ENCODE measurements around the gene PIGU.

The PIGU gene

GRCh38 chr20:34710861-34711574, 34.1 kb upstream of the PIGU start:
- peaks cover 20% of the 10 kb centered on the region for H3K4me1 Mint-ChIP-seq (ENCODE audit: low read depth)

GRCh38 chr20:34710568-34710839, 33.6 kb upstream of the PIGU start:
- Mint-ChIP-seq H3K27me3 (no peaks in the 10 kb centered on the region), H3K9me3 (no peaks in the 10 kb centered on the region), H3K27ac (peak overlapping the region; percentile 63), H3K4me1 (ENCODE audit: low read depth) (peaks cover 20% of the 10 kb centered on the region), H3K4me3 (peak overlapping the region; percentile 85), H3K36me3 (ENCODE audit: low read depth) (peaks cover 10% of the 10 kb centered on the region)

More at GRCh38 chr20:34710861-34711574, 34.1 kb upstream of the PIGU start:
- Mint-ChIP-seq H3K27me3 (no peaks in the 10 kb centered on the region), H3K27ac (no peak overlapping the region), H3K4me3 (peak overlapping the region; percentile 85), H3K9me3 (no peaks in the 10 kb centered on the region), H3K36me3 (ENCODE audit: low read depth) (peaks cover 10% of the 10 kb centered on the region)

GRCh38 chr20:34709831-34710567, 33.1 kb upstream of the PIGU start:
- Mint-ChIP-seq H3K4me3 (peak overlapping the region; percentile 86), H3K9me3 (no peaks in the 10 kb centered on the region), H3K27me3 (no peaks in the 10 kb centered on the region), H3K27ac (peak overlapping the region; percentile 76), H3K36me3 (ENCODE audit: low read depth) (peaks cover 10% of the 10 kb centered on the region), H3K4me1 (ENCODE audit: low read depth) (peaks cover 20% of the 10 kb centered on the region)

GRCh38 chr20:34709044-34709830, 32.3 kb upstream of the PIGU start:
- peak overlapping the region; percentile 86 for H3K4me3 Mint-ChIP-seq
- no peaks in the 10 kb centered on the region for H3K9me3 Mint-ChIP-seq
- peaks cover 20% of the 10 kb centered on the region for H3K4me1 Mint-ChIP-seq (ENCODE audit: low read depth)
- H3K27ac Mint-ChIP-seq, result peak overlapping the region; percentile 76
- no peaks in the 10 kb centered on the region for H3K27me3 Mint-ChIP-seq
- peaks cover 10% of the 10 kb centered on the region for H3K36me3 Mint-ChIP-seq (ENCODE audit: low read depth)

GRCh38 chr20:34708621-34709043, 31.7 kb upstream of the PIGU start:
- Mint-ChIP-seq H3K36me3 (ENCODE audit: low read depth) (peaks cover 8% of the 10 kb centered on the region), H3K27me3 (peaks cover under 1% of the 10 kb centered on the region), H3K4me3 (peak overlapping the region; percentile 86), H3K27ac (no peak overlapping the region), H3K9me3 (no peaks in the 10 kb centered on the region), H3K4me1 (ENCODE audit: low read depth) (peaks cover 19% of the 10 kb centered on the region)

GRCh38 chr20:34706912-34707784, 30.3 kb upstream of the PIGU start:
- Mint-ChIP-seq H3K4me3 (no peak overlapping the region), H3K36me3 (ENCODE audit: low read depth) (peaks cover 2% of the 10 kb centered on the region), H3K4me1 (ENCODE audit: low read depth) (peaks cover 23% of the 10 kb centered on the region), H3K27me3 (peaks cover 13% of the 10 kb centered on the region), H3K27ac (no peak overlapping the region), H3K9me3 (no peaks in the 10 kb centered on the region)

- no peak overlapping the region for H3K4me3 Mint-ChIP-seq
These were observed 29.5 kb upstream of the PIGU start for GRCh38 chr20:34706302-34706875.

GRCh38 chr20:34705397-34706301, 28.8 kb upstream of the PIGU start:
- H3K27ac Mint-ChIP-seq, result no peak overlapping the region
- H3K27me3 Mint-ChIP-seq, result peaks cover 18% of the 10 kb centered on the region
- no peaks in the 10 kb centered on the region for H3K9me3 Mint-ChIP-seq
- no peaks in the 10 kb centered on the region for H3K36me3 Mint-ChIP-seq (ENCODE audit: low read depth)
- no peak overlapping the region for H3K4me3 Mint-ChIP-seq
- peaks cover 21% of the 10 kb centered on the region for H3K4me1 Mint-ChIP-seq (ENCODE audit: low read depth)

More at GRCh38 chr20:34706302-34706875, 29.5 kb upstream of the PIGU start:
- Mint-ChIP-seq H3K36me3 (ENCODE audit: low read depth) (no peaks in the 10 kb centered on the region), H3K27ac (no peak overlapping the region), H3K27me3 (peaks cover 18% of the 10 kb centered on the region), H3K4me1 (ENCODE audit: low read depth) (peaks cover 23% of the 10 kb centered on the region), H3K9me3 (no peaks in the 10 kb centered on the region)

- Mint-ChIP-seq H3K27me3 (peaks cover 18% of the 10 kb centered on the region), H3K4me3 (peak overlapping the region; percentile 89), H3K36me3 (ENCODE audit: low read depth) (no peaks in the 10 kb centered on the region), H3K27ac (no peak overlapping the region), H3K4me1 (ENCODE audit: low read depth) (peaks cover 14% of the 10 kb centered on the region), H3K9me3 (no peaks in the 10 kb centered on the region)
These were observed 28.1 kb upstream of the PIGU start for GRCh38 chr20:34705008-34705396.

GRCh38 chr20:34704177-34705007, 27.5 kb upstream of the PIGU start, which contains the start of gene TP53INP2:
TSS of gene TP53INP2 (plus strand) at chr20:34704344. CDS start at chr20:34708740, 4,396 bp downstream.
- H3K36me3 Mint-ChIP-seq (ENCODE audit: low read depth), result no peaks in the 10 kb centered on the region
- H3K4me3 Mint-ChIP-seq, result peak within 1 kb of the TSS; percentile 89

GRCh38 chr20:34703424-34704176, 26.7 kb upstream of the PIGU start:
- Mint-ChIP-seq H3K4me3 (peak overlapping the region; percentile 89), H3K4me1 (ENCODE audit: low read depth) (peaks cover 12% of the 10 kb centered on the region), H3K27me3 (peaks cover 18% of the 10 kb centered on the region), H3K36me3 (ENCODE audit: low read depth) (no peaks in the 10 kb centered on the region), H3K9me3 (no peaks in the 10 kb centered on the region), H3K27ac (peak overlapping the region; percentile 54)

More at GRCh38 chr20:34704177-34705007, 27.5 kb upstream of the PIGU start, which contains the start of gene TP53INP2:
- Mint-ChIP-seq H3K4me1 (ENCODE audit: low read depth) (peaks cover 14% of the 10 kb centered on the region), H3K9me3 (no peaks in the 10 kb centered on the region), H3K27ac (peak within 1 kb of the TSS; percentile 54), H3K27me3 (peaks cover 18% of the 10 kb centered on the region)

- Mint-ChIP-seq H3K4me3 (peak overlapping the region; percentile 89), H3K27ac (no peak overlapping the region), H3K36me3 (ENCODE audit: low read depth) (no peaks in the 10 kb centered on the region), H3K9me3 (no peaks in the 10 kb centered on the region), H3K4me1 (ENCODE audit: low read depth) (peaks cover 8% of the 10 kb centered on the region), H3K27me3 (peaks cover 18% of the 10 kb centered on the region)
These were observed 26.1 kb upstream of the PIGU start for GRCh38 chr20:34703061-34703423.

All from stimulated activated naive CD8-positive, alpha-beta T cell treated with anti-CD3 and anti-CD28 coated beads, Interleukin-15, Interleukin-2, amounts not matched to agents 100 ng/mL and 50 ng/mL, for 24 hours (primary cell).